GM19240 (cell line): ENCODE measurements around the gene PXT1.
A peak's percentile ranks its signal among the peaks of the same experiment; 100 is the strongest.
"Not testable (repeated sequence)": the region's sequence is repeated elsewhere in the genome, so short reads cannot be mapped to it uniquely, and the experiment has no call there.

Source experiments
- DNase-seq: peaks from one replicate; pipeline ENCODE4 v3.0.0; 2011; ENCODE audit warnings: low spot score; ENCODE audit not compliant: insufficient read length

Gene PXT1

DNA sequence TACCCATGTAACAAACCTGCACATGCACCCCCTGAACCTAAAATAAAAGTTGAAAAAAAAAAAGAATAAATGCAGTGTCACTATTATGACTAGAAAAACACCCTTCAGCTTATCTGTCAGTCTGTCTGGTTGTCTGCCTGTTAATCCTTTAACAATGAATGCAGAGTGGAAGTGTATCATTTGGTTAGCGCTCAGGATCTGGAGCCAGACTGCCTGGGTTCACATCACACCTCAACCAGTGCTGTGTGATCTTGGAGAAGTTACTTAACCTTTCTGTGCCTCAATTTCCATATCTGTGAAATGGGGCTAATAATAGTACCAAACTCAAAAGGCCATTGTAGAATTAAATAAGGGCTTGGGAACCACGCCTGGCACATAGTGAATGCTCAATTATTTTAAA, 72.0 kb downstream of the PXT1 start:
- no peak for DNase-seq

GRCh38 chr6:36368921-36369865, 73.5 kb downstream of the PXT1 start:
- DNase-seq: no peak

DNA sequence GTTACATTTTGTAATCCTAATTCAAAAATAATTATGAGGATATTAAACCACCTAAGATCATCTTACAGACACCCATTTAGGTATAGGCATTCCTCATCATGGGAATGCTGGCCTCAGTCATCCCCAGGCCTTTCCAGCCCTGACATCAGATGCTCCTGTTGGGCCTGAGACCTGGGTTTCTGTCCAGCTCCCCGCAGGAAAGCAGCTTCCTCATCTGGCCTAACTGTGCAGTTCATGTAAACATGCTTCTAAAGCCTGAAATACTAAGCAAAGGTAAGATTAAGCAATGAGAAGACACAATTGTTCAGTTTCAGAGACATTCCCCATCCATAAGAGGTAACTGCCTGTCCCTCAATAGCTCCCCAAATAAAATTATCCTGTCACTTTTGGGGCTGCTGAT, 74.2 kb downstream of the PXT1 start:
- DNase-seq: no peak

DNA sequence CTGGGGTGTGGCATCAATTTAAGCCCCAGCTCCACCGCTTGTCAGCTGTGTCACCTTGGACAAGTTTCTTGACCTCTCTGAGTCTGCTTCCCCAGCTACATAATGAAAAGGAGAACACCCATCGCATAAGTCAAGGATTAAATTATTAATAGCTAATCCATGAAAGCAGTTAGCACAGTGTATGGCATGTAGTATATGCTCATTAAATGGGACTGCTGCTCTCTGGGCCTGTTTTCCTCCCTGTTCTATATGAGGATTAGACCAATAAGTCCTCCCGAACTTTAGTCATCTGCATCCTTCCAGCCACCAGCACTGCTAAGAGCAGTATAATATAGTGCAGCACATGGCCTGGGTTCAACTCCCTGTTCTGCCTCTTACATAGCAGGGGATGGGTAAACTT, 74.9 kb downstream of the PXT1 start:
- no peak for DNase-seq

GRCh38 chr6:36364669-36365479, 77.8 kb downstream of the PXT1 start:
- DNase-seq: no peak

DNA sequence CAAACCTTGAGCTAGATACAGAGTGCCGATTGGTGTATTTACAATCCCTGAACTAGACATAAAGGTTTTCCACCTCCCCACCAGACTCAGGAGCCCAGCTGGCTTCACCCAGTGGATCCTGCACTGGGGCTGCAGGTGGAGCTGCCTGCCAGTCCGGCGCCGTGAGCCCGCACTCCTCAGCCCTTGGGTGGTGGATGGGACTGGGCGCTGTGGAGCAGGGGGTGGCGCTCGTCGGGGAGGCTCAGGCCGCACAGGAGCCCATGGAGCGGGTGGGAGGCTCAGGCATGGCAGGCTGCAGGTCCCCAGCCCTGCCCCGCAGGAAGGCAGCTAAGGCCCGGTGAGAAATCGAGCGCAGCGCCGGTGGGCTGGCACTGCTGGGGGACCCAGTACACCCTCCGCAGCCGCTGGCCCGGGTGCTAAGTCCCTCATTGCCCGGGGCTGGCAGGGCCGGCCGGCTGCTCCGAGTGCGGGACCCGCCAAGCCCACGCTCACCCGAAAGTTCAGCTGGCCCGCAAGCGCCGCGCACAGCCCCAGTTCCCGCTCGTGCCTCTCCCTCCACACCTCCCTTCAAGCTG, 78.5 kb downstream of the PXT1 start:
- DNase-seq: not testable (repeated sequence)

GRCh38 chr6:36363371-36363752, 79.3 kb downstream of the PXT1 start:
- DNase-seq: not testable (repeated sequence)

DNA sequence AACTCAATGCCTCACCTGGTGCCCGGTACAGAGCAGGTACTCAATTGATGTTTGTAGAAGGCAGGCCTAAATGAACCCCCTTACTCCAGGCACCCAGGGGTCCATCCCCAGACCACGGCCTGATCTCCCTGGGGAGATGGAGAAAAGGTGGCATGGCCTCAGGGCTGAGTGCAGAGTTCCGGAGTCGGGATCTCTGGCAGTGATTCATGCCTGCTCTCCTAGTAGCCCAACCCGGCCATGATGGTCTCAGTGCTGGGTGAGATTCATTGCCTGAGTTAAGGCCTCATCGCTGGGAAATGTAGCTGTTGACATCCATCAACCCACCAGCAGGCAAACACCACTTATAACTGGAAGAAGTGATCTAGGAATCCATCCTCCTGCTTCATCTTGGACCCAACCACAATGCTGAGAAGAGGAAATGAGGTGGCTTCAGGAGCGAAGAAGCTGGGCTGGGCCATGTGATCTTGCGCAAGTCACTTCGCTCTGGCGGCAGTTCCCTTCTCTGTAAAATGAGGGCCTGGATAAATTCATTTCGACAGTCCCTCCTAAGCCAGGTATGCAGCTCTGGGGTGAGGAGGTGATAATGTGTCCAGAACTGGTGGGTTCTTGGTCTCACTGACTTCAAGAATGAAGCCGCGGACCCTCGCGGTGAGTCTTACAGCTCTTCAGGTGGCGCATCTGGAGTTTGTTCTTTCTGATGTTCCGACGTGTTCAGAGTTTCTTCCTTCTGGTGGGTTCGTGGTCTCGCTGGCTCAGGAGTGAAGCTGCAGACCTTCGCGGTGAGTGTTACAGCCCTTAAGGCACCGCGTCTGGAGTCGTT, 79.9 kb downstream of the PXT1 start:
- DNase-seq: no peak

- no peak for DNase-seq
Measured at GRCh38 chr6:36361071-36361470, 81.6 kb downstream of the PXT1 start.

DNA sequence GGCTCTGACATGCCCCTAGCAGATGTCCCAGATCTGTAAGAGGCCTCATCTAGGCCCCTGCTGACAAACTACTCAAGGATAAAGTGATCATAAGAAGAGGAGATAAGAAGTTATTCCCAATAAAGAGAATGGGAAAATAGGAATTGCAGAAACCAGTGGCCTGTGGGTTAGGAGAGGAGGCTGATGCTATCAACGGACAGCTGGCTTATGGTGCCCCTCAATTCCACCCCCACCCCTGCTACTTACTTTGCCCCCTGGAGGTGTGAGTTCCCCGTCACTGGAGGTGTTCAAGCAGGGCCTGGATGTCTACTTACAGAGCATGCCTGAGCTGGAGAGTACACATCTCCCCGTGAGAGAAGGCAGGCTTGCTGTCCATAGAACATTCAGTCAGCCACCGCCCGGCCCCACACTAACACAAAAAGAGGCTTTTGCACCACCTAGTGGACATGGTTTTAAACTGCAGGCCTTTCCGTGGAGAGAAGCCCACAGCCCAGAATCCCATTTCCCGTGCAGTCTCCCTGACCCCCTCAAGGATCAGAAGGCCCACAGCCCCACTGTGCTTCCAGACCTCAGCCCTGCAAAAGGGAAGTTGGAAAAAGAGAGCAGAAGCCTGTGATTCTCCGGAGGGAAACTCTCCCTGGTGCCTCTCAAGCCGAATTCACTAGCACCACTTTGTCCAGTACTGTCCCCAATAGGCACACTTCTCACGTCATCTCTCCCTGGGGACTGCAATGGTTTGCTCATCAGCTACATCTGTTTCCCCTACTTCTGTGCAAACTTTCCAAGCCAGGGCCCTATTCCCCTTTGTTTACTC, 82.2 kb downstream of the PXT1 start:
- DNase-seq: peak; percentile 69

- DNase-seq: no peak
Measured at GRCh38 chr6:36358226-36358915, 84.3 kb downstream of the PXT1 start.

- DNase-seq: no peak
Measured at GRCh38 chr6:36357872-36358225, 84.8 kb downstream of the PXT1 start.

- no peak for DNase-seq
Measured at GRCh38 chr6:36355819-36356218, 86.8 kb downstream of the PXT1 start.

- DNase-seq: no peak
Measured at GRCh38 chr6:36353411-36353915, 89.2 kb downstream of the PXT1 start.

GRCh38 chr6:36352477-36353157, 90.0 kb downstream of the PXT1 start:
- DNase-seq: no peak

DNA sequence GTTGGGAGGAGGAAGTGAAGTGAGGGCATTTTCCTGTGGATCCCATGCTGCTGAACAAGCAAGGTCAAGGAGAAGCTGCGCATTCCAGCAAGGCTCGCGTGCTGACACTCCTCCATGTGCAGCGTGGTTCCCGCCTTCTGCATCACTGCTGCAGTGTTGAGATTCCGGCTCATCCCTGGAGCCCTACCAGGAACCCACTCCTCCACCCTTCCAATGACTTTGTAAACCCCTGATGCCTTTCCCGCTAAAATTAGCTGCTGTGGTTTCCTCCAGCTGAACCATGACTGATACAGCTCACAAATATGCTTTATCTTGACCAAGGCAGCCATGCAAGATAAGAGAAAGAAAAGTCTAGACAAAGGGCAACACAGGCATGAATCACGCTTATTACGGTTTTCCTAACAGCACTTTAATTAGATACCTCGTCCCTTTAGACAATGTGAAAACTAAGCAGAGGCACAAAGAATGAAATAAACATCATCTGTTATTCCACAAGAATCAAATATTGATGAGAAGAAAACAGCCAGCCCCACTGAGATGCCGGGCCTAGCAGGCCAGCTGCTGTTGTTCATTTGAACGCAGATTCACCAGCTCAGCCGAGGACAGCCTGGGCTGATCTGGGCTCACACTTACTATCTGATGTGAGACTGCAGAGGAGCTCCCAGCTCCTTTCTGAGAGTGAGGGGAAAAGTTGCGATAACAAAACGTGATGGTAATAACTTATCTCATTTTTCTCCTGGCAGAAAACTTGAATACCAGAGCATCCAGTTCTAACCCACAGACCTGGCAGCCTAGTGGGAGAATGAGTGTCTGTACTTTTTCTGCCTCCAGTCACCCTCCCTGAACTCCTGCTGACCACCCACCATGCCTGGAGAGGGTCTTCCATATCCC, 91.7 kb downstream of the PXT1 start:
- no peak for DNase-seq

GRCh38 chr6:36350082-36350481, 92.6 kb downstream of the PXT1 start:
- DNase-seq: no peak

DNA sequence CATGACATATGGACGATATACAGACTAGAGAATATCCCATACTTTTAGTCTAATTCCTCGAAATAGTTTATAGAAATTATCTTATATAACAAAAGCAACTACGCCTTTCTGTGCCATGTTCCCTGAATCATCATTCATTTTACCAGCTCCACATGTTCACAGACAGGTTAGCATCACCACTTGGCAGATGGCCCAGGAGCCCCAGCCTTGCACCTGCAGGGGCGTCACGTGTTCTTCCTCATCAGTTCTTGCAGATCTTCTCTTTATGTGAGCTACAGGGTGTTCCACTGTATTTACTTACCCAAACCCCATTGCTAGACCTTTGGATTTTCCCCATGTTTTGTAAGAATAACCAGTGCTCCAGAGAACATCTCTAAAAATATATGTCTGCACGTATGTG, 93.4 kb downstream of the PXT1 start:
- no peak for DNase-seq
